HepG2 (cell line): ENCODE results near the gene ZNF697. TPM values are rescaled to one million over a fixed set of nuclear protein-coding genes. Genes with fewer than 3 reads are reported as not detected.

Experiments used
- FOXP1 ChIP-seq, 2 experiments: fragments of 450-650 bp in 1 of 2; IDR thresholded peaks; 2 replicates each; pipeline ENCODE4 v1.6.1; 2017 to 2018; ENCODE audit warnings: antibody characterized with exemption in 1 of 2
- FOXP4 ChIP-seq: sonication (generic); formaldehyde crosslinking; IDR thresholded peaks from 2 replicates; pipeline ENCODE4 v1.4.0; 2020; ENCODE audit warnings: missing genetic modification reagents
- LRRFIP1 ChIP-seq: sonication (generic); formaldehyde crosslinking; conservative IDR thresholded peaks from 2 replicates; pipeline ENCODE4 v1.4.0; 2020; ENCODE audit warnings: missing genetic modification reagents
- MYPOP ChIP-seq: sonication (generic); formaldehyde crosslinking; IDR thresholded peaks from 2 replicates; pipeline ENCODE4 v1.8.1; 2023; ENCODE audit warnings: mild to moderate bottlenecking, moderate library complexity, missing genetic modification reagents
- NFIB ChIP-seq: sonication (generic); formaldehyde crosslinking; IDR thresholded peaks from 2 replicates; pipeline ENCODE4 v1.9.0; 2021; ENCODE audit warnings: missing genetic modification reagents, mild to moderate bottlenecking, borderline replicate concordance
- SIX1 ChIP-seq: sonication (generic); formaldehyde crosslinking; IDR thresholded peaks from 2 replicates; pipeline ENCODE4 v1.4.0; 2020; ENCODE audit warnings: missing genetic modification reagents, borderline replicate concordance
- SKI ChIP-seq: fragments of 450-650 bp; IDR thresholded peaks from one replicate; pipeline ENCODE4 v1.6.1; 2018; ENCODE audit warnings: mild to moderate bottlenecking; ENCODE audit not compliant: partially characterized antibody
- SNAPC5 ChIP-seq: sonication (generic); formaldehyde crosslinking; IDR thresholded peaks from 2 replicates; pipeline ENCODE4 v1.8.1; 2023; ENCODE audit warnings: mild to moderate bottlenecking, missing genetic modification reagents, borderline replicate concordance
- SOX5 ChIP-seq: IDR thresholded peaks from 2 replicates; pipeline ENCODE4 v1.6.1; 2016; ENCODE audit warnings: borderline replicate concordance
- SPEN ChIP-seq: sonication (generic); formaldehyde crosslinking; IDR thresholded peaks from 2 replicates; pipeline ENCODE4 v1.5.1; 2020; ENCODE audit warnings: low read depth, mild to moderate bottlenecking, missing genetic modification reagents
- TEAD2 ChIP-seq: sonication (generic); formaldehyde crosslinking; IDR thresholded peaks from 2 replicates; pipeline ENCODE4 v1.9.0; 2021; ENCODE audit warnings: missing genetic modification reagents
- TFE3 ChIP-seq: IDR thresholded peaks from 2 replicates; pipeline ENCODE4 v1.6.1; 2016
- TRIM22 ChIP-seq: fragments of 450-650 bp; IDR thresholded peaks from 2 replicates; pipeline ENCODE4 v1.6.1; 2017
- ZBTB7B ChIP-seq: sonication (generic); formaldehyde crosslinking; IDR thresholded peaks from 2 replicates; pipeline ENCODE4 v1.4.0; 2020; ENCODE audit warnings: missing genetic modification reagents
- ZNF331 ChIP-seq: sonication (generic); formaldehyde crosslinking; IDR thresholded peaks from 2 replicates; pipeline ENCODE4 v1.4.0; 2020; ENCODE audit warnings: missing genetic modification reagents
- ZNF367 ChIP-seq: sonication (generic); formaldehyde crosslinking; IDR thresholded peaks from 2 replicates; pipeline ENCODE4 v1.4.0; 2020; ENCODE audit warnings: missing genetic modification reagents, borderline replicate concordance
- ZNF580 ChIP-seq: IDR thresholded peaks from 2 replicates; pipeline ENCODE4 v1.6.1; 2016; ENCODE audit warnings: low read depth, borderline replicate concordance
- polyA plus RNA-seq, 8 experiments: library from polyadenylated mRNA; depleted of rRNA in 3 of 8; stranded (reverse) in 7 of 8; unstranded in 1 of 8; fragments of >200 nt; fragmentation: Illumina TruSeq in 4 of 8; extraction: Trizol in 4 of 8; gene quantifications; 2 replicates each; pipeline versions ENCODE4 v1.2.1 to v1.2.3, GENCODE V29; 2011 to 2016; ENCODE audit warnings: low read depth in 4 of 8, missing spikeins in 1 of 8, mixed read lengths in 1 of 8; ENCODE audit not compliant: insufficient read depth in 1 of 8
- total RNA-seq, 5 experiments: library from RNA; depleted of rRNA; stranded (reverse); fragments of >200 nt; fragmentation: Illumina TruSeq; extraction: Trizol; gene quantifications; 2 replicates each; pipeline ENCODE4 v1.2.3, GENCODE V29; 2016; ENCODE audit warnings: low read depth in 1 of 5
- TF ChIP-seq, protein P1 (sequence below): sonication (generic); formaldehyde crosslinking; IDR thresholded peaks from 2 replicates; pipeline ENCODE4 v1.4.0; 2020; ENCODE audit warnings: low read depth, mild to moderate bottlenecking, missing genetic modification reagents

ZNF697 gene
- total and polyA plus RNA-seq, 2 of the 13 experiments (the other 11 are each of a cell fraction or from before 2014, with no cell fraction given) = 2.3 to 7.1 TPM

GRCh38 chr1:119647734-119648619, at the start of gene ZNF697 (continued):
- TF ChIP-seq ZNF367 (peak; percentile 35; the same call in 1 of the 2 replicates), FOXP4 (CRISPR knock-in tag) (no peak), TRIM22 (no peak), SKI (peak; percentile 98), TFE3 (CRISPR knock-in tag) (peak; percentile 50; the same call in 1 of the 2 replicates), NFIB (CRISPR knock-in tag) (no peak), ZNF331 (CRISPR knock-in tag) (peak; percentile 10; the same call in 1 of the 2 replicates), ZNF580 (0 out of 2 replicates have a peak, but pooled peaks have one; percentile 24), SPEN (CRISPR knock-in tag) (peak; percentile 54), MYPOP (peak; percentile 65; the same call in 1 of the 2 replicates), SOX5 (CRISPR knock-in tag) (no peak), SNAPC5 (CRISPR knock-in tag) (no peak; the same call in 1 of the 2 replicates), FOXP1 (IDR thresholded peaks at IDR 0.05) (no peak), FOXP1 (CRISPR knock-in tag; IDR thresholded peaks at IDR 0.05) (no peak), LRRFIP1 (no peak), TEAD2 (CRISPR knock-in tag) (no peak), SIX1 (CRISPR knock-in tag) (no peak), ZBTB7B (CRISPR knock-in tag) (no peak; the same call in 1 of the 2 replicates)
- TF ChIP-seq, protein P1, sequence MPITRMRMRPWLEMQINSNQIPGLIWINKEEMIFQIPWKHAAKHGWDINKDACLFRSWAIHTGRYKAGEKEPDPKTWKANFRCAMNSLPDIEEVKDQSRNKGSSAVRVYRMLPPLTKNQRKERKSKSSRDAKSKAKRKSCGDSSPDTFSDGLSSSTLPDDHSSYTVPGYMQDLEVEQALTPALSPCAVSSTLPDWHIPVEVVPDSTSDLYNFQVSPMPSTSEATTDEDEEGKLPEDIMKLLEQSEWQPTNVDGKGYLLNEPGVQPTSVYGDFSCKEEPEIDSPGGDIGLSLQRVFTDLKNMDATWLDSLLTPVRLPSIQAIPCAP = no peak
